ENCODE measurements around the gene ATP9B.

Gene ATP9B

GRCh38 chr18:79318142-79318673, 249.0 kb downstream of the ATP9B start:
- no peak for TF ChIP-seq CTCF (IDR thresholded peaks at IDR 0.05; ENCODE audit: low read depth, low read length)
- DNase-seq (ENCODE audit: extremely low read depth, low read depth): no peak

DNA sequence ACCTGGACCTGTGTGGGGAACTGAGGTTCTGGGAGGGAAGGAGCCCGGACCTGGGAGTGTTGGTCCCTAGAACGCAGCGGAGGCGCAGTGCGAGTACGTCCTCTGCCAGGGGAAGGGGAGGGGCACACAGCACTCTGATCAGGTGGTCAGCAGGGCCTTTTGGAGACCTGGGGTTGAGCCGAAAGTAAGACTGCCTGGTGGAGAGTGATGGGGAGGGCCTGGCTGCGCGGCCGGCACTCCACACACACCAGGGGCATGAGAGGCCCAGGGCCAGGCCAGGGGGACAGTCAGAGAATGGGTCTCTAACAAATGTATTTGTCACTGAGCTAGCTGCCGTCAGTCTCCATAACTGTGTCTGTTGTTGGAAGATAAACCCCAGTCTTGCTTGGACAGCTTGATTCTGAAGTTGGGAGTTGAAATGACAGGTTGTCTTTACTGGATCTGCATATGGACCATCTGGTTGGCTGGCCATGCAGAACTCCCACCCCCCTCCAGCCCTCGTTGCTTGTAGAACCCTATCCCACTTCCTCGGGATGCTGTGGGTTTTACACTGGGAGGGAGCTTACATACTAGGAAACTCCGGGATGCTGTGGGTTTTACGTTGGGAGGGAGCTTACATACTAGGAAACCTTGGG, 251.1 kb downstream of the ATP9B start:
- no peak for TF ChIP-seq CTCF (IDR thresholded peaks at IDR 0.05; ENCODE audit: low read depth, low read length)
- no peak for DNase-seq (ENCODE audit: extremely low read depth, low read depth)

DNA sequence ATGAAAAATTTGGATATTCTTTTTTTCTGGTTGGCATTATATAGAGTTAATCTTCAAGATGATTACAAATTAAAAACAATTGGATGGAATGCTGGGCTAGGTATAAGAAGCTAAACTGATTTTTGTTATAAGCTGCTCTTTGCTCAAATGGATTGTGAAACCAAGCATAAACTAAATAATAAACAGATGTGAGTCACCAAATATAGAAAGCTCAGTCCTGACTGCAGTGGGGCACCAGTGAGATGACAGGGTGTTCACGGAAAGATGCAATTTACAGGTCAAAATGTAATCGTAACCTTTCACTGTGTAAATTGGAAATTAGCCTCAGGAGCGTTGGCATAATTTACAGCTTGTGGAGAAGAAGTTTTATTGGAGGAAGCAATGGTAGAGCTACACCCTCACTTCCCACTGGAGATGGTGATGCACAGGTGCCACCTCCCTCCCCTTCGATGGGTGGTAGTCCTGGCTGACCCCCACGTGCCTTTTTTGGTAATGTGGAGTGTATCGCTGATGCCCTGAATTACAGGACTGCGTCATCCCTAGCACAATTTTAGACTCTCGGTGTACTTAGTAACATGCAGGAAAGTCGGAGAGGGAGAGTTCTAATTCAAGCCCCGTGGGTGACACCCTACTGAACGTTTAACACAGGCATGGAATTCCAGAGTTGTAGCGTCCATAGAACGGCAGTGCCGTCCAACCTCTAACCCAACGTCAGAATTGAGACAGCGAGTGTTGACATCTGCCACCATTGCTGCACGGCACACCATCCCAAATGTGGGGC, 252.6 kb downstream of the ATP9B start:
- DNase-seq (ENCODE audit: extremely low read depth, low read depth): no peak
- TF ChIP-seq CTCF (IDR thresholded peaks at IDR 0.05; ENCODE audit: low read depth, low read length): no peak

- no peak for TF ChIP-seq CTCF (IDR thresholded peaks at IDR 0.05; ENCODE audit: low read depth, low read length)
- no peak for DNase-seq (ENCODE audit: extremely low read depth, low read depth)
Measured at GRCh38 chr18:79322441-79322840, 253.2 kb downstream of the ATP9B start.

DNA sequence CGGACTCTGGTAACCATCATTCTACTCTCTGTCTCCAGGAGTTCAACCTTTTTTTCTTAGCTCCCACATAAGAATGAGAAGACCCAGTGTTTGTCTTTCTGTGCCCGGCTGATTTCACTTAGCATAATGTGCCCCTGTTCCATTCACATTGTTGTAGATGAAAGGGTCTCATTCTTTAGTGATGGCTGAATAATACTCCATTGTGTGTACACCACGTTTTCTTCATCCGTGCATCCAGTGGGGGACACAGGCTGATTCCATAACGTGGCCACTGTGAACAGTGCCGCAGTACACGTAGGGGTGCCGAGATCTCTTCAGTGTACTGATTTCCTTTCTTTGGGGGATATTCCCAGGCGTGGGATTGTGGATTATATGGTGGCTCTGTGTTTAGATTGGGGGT, 254.3 kb downstream of the ATP9B start:
- TF ChIP-seq CTCF (IDR thresholded peaks at IDR 0.05; ENCODE audit: low read depth, low read length): no peak
- DNase-seq (ENCODE audit: extremely low read depth, low read depth): no peak

DNA sequence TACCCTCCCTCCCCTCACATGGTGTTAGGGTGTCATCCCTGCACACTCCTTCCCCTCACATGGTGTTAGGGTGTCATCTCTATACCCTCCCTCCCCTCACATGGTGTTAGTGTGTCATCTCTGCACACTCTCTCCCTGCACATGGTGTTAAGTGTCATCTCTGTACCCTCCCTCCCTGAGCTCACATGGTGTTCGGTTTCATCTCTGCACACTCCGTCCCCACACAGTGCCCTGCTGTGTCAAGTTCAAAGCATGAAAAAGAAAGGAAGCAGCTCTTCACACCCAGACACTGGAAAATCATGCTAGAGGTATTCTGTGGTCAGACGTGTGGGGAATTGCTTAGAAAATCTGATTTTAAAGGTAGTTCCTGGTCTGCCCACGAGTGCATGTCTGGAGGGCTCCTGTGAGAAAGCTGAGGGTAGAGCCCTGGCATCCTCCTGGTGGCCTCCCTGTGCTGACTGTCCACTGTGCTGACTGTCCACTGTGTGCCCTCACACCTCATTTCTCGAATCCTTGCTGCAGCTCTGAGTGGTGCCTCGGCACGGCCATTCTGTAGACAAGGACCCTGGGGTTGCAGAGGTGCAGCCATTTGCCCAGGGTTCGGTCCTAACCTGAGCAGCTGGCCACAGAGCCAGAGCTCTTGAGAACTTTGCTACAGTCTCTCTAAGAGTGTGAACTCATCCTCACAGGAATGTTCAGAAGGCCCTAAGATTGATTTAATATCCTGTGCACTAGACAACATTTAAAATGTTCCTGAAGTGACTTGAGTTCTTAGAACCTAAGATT, 257.4 kb downstream of the ATP9B start:
- TF ChIP-seq CTCF (IDR thresholded peaks at IDR 0.05; ENCODE audit: low read depth, low read length): no peak
- no peak for DNase-seq (ENCODE audit: extremely low read depth, low read depth)
